Dendritic cell treated with granulocyte-macrophage colony-stimulating factor and Interleukin-4, amounts not matched to agents 40 ng/mL and 50 ng/mL, for 4 days (primary cell): Measurements from ENCODE around the gene ANG.

Experiments
- H3K27ac Mint-ChIP-seq: one replicate; pipeline ENCODE4 v1.8.0; 2022; ENCODE audit warnings: mild to moderate bottlenecking, mixed read lengths
- H3K27me3 Mint-ChIP-seq: one replicate; pipeline ENCODE4 v1.8.0; 2022; ENCODE audit warnings: mild to moderate bottlenecking, mixed read lengths
- H3K36me3 Mint-ChIP-seq: one replicate; pipeline ENCODE4 v1.8.0; 2022; ENCODE audit warnings: low read depth, mixed read lengths
- H3K4me1 Mint-ChIP-seq: one replicate; pipeline ENCODE4 v1.8.0; 2022; ENCODE audit warnings: low read depth, mixed read lengths
- H3K4me3 Mint-ChIP-seq: one replicate; pipeline ENCODE4 v1.8.0; 2022; ENCODE audit warnings: mild to moderate bottlenecking, moderate library complexity, mixed read lengths
- H3K9me3 Mint-ChIP-seq: one replicate; pipeline ENCODE4 v1.8.0; 2022; ENCODE audit warnings: mixed read lengths
- intact Hi-C: fragments of 100-400 bp; cut with micrococcal nuclease; formaldehyde crosslinking; loops from one replicate; pipeline ENCODE4 v1.15.0; 2022

ANG gene

DNA sequence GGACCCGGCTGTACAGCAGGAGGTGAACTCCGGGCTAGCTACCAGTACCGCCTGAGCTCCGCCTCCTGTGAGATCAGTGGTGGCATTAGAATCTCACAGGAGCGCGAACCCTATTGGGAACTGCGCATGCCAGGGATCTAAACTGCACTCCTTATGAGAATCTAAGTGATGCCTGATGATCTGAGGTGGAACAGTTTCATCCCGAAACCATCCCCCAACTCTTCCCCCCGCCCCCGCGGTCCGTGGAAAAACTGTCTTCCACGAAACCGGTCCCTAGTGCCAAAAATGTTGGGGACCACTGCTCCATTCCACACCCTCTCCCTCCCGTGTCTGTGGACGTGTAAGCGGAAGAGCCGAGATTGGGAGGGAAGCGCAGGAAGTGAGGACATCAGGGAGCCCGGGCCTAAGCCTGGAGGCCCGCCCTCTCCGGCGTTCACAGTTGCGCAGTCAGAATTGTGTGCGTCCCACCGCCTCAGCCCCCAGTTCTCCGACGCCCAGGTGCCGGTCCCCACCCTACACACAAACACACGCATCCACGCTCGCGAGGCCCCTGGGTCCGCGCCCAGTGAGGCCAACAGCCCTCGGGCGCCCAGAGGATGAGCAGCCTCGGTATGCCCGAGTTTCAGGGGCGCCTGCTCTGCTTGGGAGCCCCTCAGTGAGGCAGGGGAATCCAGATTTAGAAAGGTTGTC is 6.0 kb upstream of the ANG start:
- peaks cover 32% of the 10 kb centered on the region for H3K4me1 Mint-ChIP-seq
- intact Hi-C loops = loop anchor here (2.0 to 5.0 kb wide), 2 partner anchors 70 to 355 kb away; no protein-coding TSS in a partner anchor
- H3K9me3 Mint-ChIP-seq = no peaks in the 10 kb centered on the region
- H3K27me3 Mint-ChIP-seq = no peaks in the 10 kb centered on the region
- no peak overlapping the region for H3K4me3 Mint-ChIP-seq
- H3K27ac Mint-ChIP-seq = no peak overlapping the region
- H3K36me3 Mint-ChIP-seq = no peaks in the 10 kb centered on the region

GRCh38 chr14:20683125-20683890 is 5.3 kb upstream of the ANG start:
- Mint-ChIP-seq H3K27ac (no peak overlapping the region), H3K4me1 (peaks cover 32% of the 10 kb centered on the region), H3K4me3 (no peak overlapping the region), H3K27me3 (no peaks in the 10 kb centered on the region), H3K9me3 (no peaks in the 10 kb centered on the region), H3K36me3 (no peaks in the 10 kb centered on the region)
- intact Hi-C loops = loop anchor here (2.0 to 5.0 kb wide), 2 partner anchors 71 to 356 kb away; no protein-coding TSS in a partner anchor

- H3K4me1 Mint-ChIP-seq = peaks cover 32% of the 10 kb centered on the region
- H3K27ac Mint-ChIP-seq = no peak within 1 kb of the TSS
- no peaks in the 10 kb centered on the region for H3K27me3 Mint-ChIP-seq
- no peak within 1 kb of the TSS for H3K4me3 Mint-ChIP-seq
- H3K9me3 Mint-ChIP-seq = no peaks in the 10 kb centered on the region
- intact Hi-C loops = loop anchor here (2.0 to 5.0 kb wide), 3 partner anchors 71 to 357 kb away; partner anchors contain the start of gene PARP2
- no peaks in the 10 kb centered on the region for H3K36me3 Mint-ChIP-seq
Observed at GRCh38 chr14:20683891-20684661, 4.5 kb upstream of the ANG start, which contains the start of gene RNASE4. RNASE4 (plus strand) TSS chr14:20684560; CDS start chr14:20699372, 14,812 bp downstream.

DNA sequence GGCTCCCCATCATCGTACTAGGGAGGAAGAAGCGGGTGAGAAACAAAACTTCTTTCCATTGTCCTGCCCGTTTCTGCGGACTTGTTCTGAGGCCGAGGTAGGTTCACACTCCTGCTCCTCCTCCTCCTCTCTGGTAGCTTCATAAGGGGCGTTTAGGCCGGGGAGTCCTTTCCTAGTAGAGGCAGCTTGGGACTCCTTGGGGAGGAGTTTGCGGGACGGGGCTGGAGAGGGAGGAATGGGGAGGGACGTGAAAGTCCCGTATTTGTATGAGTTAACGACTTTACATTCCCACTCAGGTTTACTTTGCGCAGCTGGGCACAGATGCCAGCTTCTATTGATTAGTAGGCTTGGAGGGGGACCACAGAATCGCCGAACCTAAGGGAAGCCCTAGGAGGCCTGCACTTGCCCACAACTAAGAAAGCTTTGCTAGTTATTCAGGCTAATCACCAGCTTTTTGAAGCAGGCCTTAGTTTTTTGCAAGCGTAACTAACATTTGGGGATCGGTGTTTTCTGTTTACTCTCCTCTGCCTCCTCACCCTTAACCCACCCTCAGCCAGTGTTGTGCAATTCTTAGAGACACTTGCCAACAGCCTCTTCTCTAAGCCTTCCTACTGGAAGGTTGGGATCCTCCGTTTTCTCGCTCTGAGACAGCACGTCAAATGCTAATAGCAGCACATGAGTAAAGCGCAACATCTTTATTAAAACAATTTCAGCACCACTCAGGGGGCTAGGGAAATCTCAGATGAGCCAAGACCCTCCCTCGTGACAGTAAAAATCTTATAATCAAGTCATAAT is 3.7 kb upstream of the ANG start:
- no peaks in the 10 kb centered on the region for H3K36me3 Mint-ChIP-seq
- H3K27ac Mint-ChIP-seq = no peak overlapping the region
- intact Hi-C loops = loop anchor here (2.0 to 5.0 kb wide), 3 partner anchors 273 to 358 kb away; partner anchors contain the start of genes PARP2 and TEP1
- H3K4me3 Mint-ChIP-seq = no peak overlapping the region
- no peaks in the 10 kb centered on the region for H3K9me3 Mint-ChIP-seq
- peaks cover 32% of the 10 kb centered on the region for H3K4me1 Mint-ChIP-seq
- H3K27me3 Mint-ChIP-seq = no peaks in the 10 kb centered on the region

- H3K4me1 Mint-ChIP-seq = peaks cover 31% of the 10 kb centered on the region
Observed at GRCh38 chr14:20686386-20687143, 2.0 kb upstream of the ANG start.

DNA sequence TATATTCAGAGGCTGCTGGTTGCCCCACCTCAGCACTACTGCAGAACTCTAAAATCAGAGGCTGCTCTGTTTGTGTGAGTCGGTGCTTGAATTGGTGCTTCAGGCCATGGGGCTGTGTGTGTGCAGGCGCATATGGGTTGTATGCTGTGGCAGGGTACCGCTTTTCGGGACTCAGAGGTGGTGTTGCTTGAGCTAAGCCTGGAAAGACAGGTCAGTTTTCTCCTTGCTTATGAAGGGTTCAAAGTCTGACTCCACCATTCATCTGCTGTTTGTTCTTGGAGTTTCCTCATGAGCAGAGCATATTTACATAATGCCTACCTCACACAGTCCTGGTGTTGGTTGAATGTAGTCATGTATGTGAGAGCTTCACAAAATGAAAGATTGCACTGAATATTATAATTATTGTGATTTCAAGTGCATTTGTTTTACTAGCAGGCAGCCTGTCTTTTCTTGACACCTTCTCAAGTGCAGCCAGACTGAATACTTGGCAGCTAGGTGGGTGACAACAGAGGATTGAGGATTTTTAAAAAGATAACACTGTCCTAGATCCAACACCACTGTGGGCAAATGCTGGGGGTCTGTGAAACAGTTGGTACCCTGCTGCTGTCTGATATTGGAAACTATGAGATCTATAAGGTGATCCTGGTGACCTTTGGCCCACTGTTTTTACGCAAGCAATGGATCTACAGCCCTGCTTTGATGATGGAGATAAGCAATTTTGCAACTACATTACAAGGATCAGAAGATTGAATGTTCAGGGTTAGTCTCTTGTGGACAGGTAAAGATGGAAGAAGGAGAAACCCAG is 1.0 kb upstream of the ANG start:
- H3K27me3 Mint-ChIP-seq = no peaks in the 10 kb centered on the region
- no peaks in the 10 kb centered on the region for H3K9me3 Mint-ChIP-seq
- no peak overlapping the region for H3K27ac Mint-ChIP-seq
- H3K4me1 Mint-ChIP-seq = peaks cover 31% of the 10 kb centered on the region
- H3K4me3 Mint-ChIP-seq = no peak overlapping the region
- peaks cover 2% of the 10 kb centered on the region for H3K36me3 Mint-ChIP-seq
- intact Hi-C loops = loop anchor here (5.0 kb wide), 1 partner anchor 275 kb away; the partner anchor contains the start of gene TEP1

More at GRCh38 chr14:20686386-20687143, 2.0 kb upstream of the ANG start:
- Mint-ChIP-seq H3K27ac (no peak overlapping the region), H3K9me3 (no peaks in the 10 kb centered on the region), H3K36me3 (no peaks in the 10 kb centered on the region), H3K27me3 (no peaks in the 10 kb centered on the region), H3K4me3 (no peak overlapping the region)
- intact Hi-C loops = loop anchor here (5.0 kb wide), 1 partner anchor 274 kb away; the partner anchor contains the start of gene TEP1

DNA sequence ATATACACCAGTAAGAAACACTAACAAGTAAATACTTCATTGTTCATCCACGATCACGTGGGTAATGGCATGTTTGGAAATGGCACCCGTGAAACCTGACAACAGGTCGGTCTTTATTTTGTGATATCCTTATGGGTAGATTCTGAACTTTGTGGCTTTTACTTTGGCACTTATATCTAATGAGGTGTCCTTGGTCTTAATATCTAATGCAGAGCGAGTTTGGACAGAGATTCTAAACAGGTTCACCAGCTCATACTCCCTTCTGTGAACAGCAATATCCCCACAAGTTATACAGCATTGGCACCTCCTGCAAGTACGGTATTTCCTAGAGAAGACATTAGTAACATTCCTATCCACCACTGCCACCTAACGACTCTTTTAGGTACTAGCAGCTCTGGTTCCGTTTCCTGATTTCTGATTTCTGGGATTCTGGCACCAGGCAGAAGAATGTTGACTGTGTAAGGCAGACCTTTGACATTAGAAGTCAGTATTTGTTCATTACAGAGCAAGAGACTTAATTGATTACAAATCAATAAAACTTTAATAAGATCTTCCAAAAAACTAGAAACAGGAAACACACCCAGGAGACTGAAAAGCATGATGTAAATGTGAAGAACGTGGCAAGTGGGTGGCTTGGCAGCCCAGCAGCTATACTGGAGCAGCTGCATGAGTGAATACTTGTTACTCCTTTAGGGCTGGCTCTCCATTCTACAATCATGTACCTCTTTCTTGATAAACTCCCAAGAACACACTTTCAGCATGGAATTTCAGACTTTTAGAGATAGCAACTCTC is 2.5 kb downstream of the ANG start:
- Mint-ChIP-seq H3K27ac (no peak overlapping the region), H3K36me3 (peaks cover 17% of the 10 kb centered on the region), H3K4me1 (peaks cover 14% of the 10 kb centered on the region), H3K27me3 (no peaks in the 10 kb centered on the region), H3K9me3 (no peaks in the 10 kb centered on the region), H3K4me3 (no peak overlapping the region)
- intact Hi-C loops = loop anchor here (1.0 to 2.0 kb wide), 2 partner anchors 28 to 81 kb away; no protein-coding TSS in a partner anchor

DNA sequence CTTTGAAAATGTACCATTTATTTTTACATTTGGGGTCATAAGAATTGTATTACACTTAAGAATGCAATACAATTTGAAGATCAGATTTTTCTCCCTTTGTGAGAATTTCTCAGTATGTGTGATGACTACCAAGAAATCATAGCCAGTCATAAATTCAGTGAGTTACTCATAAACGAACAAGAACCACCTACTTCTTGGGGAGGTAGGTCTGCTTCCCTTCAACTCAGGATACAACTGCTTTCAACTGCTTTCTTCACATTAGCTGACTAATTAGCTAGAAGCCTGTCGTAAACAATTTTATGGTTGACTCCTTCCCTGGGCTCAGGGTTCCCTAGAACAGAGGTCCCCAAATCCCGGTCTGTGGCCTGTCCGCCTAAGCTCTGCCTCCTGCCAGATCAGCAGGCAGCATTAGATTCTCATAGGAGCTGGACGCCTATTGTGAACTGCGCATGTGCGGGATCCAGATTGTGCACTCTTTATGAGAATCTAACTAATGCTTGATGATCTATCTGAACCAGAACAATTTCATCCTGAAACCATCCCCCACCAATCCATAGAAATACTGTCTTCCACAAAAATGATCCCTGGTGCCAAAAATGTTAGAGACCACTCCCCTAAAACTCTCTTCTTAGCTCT is 3.7 kb downstream of the ANG start:
- Mint-ChIP-seq H3K4me1 (peaks cover 13% of the 10 kb centered on the region), H3K27me3 (no peaks in the 10 kb centered on the region), H3K36me3 (peaks cover 17% of the 10 kb centered on the region), H3K4me3 (no peak overlapping the region), H3K27ac (no peak overlapping the region), H3K9me3 (no peaks in the 10 kb centered on the region)
- intact Hi-C loops = no loop called here

GRCh38 chr14:20696764-20697163 is 8.2 kb downstream of the ANG start:
- H3K4me1 Mint-ChIP-seq = peaks cover 23% of the 10 kb centered on the region
- H3K9me3 Mint-ChIP-seq = no peaks in the 10 kb centered on the region
- H3K36me3 Mint-ChIP-seq = peaks cover 17% of the 10 kb centered on the region
- intact Hi-C loops = loop anchor here (1.0 to 5.0 kb wide), 5 partner anchors 36 to 276 kb away; partner anchors contain the start of genes EDDM3A and RNASE6
- H3K27ac Mint-ChIP-seq = no peak overlapping the region
- H3K27me3 Mint-ChIP-seq = no peaks in the 10 kb centered on the region
- no peak overlapping the region for H3K4me3 Mint-ChIP-seq

DNA sequence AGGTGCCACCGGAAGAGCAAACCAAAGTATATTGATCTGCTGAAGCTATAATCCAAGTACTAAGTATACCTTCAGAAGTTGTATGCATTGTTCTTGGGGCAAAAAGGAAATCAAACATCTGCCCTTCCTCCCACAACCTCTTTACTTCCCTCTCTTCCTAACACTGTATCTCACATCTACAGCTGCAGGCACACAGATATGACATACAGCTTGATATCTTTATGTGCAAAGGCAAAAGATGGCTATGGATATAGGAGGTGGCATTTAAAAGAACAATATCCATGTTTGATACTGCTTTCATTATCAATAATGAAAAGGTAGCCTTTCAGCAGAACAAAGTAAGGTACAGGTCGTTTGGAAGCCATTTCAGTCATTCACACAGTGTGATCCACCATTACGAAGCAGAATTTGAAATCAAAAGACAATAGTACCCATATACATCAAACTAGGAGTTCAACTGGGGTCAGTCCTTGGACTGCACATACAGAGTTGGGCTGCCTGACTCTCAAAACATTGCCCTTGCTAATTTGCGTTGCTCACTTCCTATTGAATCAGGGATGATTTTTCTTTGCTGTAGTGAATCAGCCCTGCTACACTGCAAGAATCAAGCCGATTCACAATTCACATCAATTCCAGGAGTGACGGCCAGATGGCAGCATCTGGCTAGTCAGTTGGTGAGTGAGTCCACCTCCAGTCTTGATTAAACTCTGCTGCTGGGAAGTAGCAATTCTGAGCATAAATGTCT is 8.9 kb downstream of the ANG start:
- Mint-ChIP-seq H3K27me3 (no peaks in the 10 kb centered on the region), H3K27ac (no peak overlapping the region), H3K9me3 (no peaks in the 10 kb centered on the region), H3K4me3 (no peak overlapping the region), H3K36me3 (peaks cover 16% of the 10 kb centered on the region), H3K4me1 (peaks cover 23% of the 10 kb centered on the region)
- intact Hi-C loops = loop anchor here (1.0 to 5.0 kb wide), 5 partner anchors 35 to 275 kb away; partner anchors contain the start of genes EDDM3A and RNASE6
